Melanocyte of skin (primary cell): ENCODE results near the gene ADCY5. TPM values are rescaled to one million over a fixed set of nuclear protein-coding genes. Genes with fewer than 3 reads are reported as not detected.

Source experiments
- total RNA-seq, 2 donors: library from RNA; depleted of rRNA; stranded (reverse); fragments of >200 nt; gene quantifications; 2 replicates each; pipeline ENCODE4 v1.2.3, GENCODE V29; 2012

ADCY5 gene
- under 1 TPM; under 0.01 to 0.34 TPM for total RNA-seq

DNA sequence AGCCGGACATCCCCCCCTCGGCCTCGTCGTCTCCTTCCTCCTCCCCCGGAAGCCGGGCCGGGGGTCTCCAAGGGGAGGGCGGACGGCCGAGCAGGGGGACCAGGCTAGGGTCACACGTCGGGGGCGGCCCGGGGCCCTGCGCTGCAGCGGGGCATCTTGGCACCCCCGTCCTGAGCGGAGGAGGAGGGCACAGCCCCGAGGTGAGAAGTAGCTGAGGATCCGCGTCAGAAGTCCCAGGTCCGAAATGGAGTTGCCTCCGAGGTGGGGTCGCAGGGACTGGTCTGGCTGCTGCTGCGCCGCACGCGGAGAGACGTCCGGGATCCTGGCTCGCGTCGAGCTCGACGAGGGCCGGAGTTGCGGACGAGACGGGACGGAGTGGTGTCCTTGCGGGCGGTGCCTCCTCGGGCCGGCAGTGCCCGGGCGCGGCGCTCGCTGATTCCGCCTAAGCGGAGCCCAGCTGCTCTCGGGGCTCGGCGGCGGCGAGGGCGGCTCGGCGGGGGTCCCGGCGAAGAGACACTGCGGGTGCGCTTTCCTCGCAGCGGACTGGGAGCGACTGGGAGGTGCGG lies at the start of gene ADCY5:
TSS of gene ADCY5 (minus strand) at position 555 of the 566 bp plus-strand sequence. CDS start at position 10, 545 bp downstream.

Other genes starting within 250 kb of the ADCY5 start
- gene SEC22A, start 247.1 kb downstream of the ADCY5 start, total RNA-seq: 10 to 100 TPM; 27.9 to 29.6 TPM
- gene HACD2, start 136.0 kb upstream of the ADCY5 start, total RNA-seq: 10 to 100 TPM; 15.5 to 22.3 TPM